NCI-H460 (cell line): ENCODE results near the gene MAGEF1. TPM values are rescaled to one million over a fixed set of nuclear protein-coding genes. Genes with fewer than 3 reads are reported as not detected.
"Not testable (repeated sequence)": the region's sequence is repeated elsewhere in the genome, so short reads cannot be mapped to it uniquely, and the experiment has no call there.

Source experiments
- DNase-seq: peaks from one replicate; pipeline ENCODE4 v3.0.0-alpha.2; 2016; ENCODE audit warnings: low read depth; ENCODE audit errors: extremely low read depth
- total RNA-seq: library from RNA; depleted of rRNA; stranded (reverse); fragments of >200 nt; shearing (Covaris generic); gene quantifications from 2 replicates; pipeline ENCODE4 v1.2.3, GENCODE V29; 2014

Gene MAGEF1
- total RNA-seq, 1 experiment from 2014 or later: 13.6 TPM

DNA sequence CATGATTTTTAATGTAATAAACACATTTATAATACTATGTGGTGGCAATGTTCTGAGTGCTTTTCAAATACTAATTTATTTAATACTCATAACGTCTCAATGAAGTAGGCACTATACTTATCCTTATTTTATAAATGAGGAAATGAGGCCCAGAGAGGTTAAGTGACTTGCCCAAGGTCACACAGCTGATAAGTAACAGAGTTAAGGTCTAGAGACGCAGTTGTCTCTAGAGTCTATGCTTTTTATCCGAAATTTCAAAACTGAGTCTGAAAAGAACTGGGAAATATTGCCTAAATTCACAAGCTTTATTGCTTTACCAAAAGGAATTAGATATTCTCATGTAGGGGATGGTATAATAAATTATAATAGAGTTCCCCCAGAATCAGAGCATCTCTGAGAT is 31.4 kb upstream of the MAGEF1 start:
- DNase-seq: no peak

DNA sequence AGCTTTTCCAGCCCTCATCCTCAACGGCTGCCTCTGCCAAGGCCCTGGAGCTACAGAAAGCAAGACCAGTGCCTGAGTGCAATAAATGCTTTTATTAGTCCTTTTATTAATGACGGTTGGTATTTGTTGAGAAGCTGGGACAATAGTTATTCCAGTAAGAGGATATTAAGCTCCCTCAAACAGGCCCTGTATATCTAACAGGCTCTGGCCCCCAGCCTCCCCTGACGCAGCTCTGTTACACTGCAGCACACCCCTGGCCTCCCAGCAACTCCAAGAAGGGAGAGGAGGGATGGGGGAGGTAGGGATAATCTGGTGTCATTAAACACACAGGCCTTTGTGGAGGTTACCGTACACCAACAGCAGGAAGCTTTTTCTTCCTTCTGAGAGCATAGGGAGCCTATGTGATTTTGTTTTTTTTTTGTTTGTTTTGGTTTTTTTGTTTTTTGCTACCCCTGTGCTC is 30.8 kb upstream of the MAGEF1 start:
- DNase-seq: no peak

DNA sequence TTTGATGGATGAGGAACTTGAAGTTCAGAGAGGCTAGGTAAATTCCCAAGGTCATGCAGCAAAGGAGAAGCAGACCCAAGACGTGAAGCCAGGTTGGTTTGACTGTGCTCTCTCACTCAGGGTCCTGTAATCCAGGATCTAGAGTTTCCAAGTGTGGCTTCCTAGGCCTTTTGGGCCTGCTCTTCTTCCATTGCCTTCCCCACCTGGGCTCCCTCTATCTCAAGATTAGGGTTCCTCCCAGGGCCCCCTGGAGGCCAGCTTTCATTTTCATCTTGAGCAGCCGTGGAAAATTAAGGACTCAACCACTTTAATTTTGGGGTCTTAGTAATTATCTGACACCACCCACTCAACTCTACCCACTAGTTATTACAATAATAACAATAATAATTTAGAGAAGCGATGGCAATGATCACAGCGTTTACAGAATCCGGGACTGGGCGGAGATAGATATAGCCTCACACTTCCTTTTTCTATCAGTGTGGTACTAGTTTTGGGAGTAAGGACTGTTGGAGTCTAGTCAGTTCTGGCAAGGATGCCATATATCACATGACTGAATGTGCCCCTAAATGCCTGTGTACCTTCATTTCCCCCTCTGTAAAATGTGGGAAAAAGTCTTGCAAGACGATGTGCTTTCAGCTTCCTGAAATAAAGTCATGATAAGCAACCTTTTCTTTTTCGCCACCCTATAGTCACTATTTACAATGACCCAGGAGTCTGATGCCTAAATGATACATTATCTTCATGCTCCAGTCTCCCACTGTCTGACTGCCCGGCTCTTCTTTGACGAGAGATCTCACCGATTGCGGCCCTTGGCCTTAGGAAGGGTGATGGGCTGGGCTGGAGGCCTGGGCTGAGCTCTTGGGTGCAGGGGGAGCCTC is 30.2 kb upstream of the MAGEF1 start:
- DNase-seq: no peak

DNA sequence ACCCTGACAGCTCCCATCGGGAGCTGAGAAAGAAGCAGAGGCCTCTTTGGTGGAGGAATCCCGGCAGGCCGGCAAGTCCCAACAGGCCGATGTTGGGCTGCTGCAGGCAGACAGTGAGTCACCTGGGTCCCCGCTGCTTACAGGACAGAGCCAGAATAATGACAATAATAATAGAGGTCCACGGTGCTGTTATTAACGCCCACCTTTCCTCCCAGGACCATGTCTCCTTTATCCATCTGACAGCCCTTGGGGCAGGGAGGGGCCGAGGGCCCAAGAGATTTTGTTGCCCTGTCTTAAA is 29.3 kb upstream of the MAGEF1 start:
- DNase-seq: no peak

DNA sequence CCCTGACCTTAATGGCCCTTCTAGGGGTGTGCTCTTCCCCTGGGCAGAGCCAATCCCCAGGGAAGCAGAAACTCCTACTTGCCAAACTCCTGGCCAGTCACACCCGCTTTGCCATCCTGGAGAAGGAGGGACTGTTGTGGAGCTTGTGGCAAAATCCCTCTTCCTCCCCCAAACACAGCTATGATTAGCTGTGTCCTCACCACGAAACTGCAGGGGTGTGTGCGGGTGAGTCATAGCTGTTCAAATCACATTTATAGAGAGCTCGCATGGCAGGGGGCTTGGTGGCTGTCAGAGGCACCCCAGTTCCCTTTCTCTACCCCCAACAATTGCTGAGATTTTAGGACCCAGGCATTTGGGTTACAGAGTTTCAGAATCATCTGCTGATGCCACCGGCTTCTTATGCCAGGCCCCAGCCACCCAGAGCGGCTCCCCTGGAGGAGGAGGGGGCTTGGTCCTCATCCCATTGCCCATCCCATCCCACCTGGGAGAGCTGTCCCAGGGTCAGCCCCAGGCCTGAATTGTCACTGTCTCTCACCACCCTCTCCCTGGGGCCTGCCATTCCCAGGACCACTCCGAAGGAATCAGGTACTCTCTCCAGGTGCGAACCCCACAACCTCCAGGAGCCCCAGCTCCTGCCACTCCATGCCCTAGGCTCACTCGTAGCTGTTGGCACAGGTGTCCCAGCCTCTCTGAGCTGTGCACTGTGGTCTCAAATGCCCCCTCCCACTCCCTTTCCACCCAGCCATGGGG is 28.8 kb upstream of the MAGEF1 start:
- no peak for DNase-seq

DNA sequence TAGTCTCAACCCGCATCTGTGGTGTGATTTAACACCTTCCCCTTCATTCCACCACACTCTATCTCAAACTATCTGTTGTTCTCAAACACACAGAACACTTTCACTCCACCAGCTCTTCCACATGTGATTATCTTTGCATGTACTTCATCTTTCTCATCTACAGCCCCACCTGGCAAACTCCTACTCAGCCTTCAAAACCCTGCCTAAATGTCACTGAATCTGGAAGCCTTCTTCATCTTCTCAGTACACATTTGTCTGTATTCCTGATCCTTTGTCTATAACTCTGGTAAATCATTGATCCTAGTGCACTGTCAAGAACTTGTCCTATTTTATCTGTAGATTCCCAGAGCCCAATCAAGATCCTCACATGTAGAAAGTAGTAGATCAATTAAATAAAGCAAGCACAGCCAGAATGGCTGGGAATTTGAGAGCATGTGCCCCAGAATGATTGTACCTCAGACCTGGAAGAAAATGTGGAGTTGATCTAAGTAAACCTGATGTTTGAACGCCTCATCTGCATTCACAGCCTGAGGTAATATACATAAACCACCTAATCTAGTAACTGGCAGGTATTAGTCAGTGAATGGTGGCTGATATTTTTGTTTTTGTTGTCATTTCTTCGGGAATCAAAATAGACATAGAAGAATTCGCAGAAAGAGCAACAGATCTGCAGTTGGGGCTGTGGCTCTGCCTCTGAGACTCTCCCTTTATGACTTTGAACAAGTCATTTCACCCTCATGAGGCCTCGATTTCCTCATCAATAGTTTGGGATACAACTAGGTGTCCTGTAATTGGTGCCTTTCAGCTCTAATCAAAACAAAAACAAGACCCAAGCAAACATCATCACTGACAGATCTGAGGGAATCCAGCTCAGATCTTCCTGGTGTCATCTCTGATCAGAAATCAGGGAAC is 28.0 kb upstream of the MAGEF1 start:
- no peak for DNase-seq

DNA sequence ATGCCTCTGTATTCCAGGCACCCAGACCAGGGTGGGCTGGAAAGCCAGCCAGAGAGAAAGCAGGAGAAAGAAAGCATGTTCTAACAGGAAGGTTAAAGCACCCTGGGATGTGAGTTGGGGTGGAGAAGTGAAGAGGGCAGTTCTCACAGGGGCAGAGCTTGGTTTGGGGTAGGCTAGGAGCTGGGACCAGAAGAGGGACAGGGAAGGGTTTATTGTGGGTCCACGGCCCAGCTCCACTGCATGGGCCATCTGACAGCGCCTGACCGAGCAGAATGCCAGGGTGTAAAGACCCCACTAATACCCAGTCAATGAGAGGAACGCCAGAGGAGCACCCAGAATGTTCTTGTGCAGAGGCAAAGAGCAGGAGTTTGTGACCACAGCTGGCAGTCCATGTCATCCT is 27.1 kb upstream of the MAGEF1 start:
- no peak for DNase-seq

DNA sequence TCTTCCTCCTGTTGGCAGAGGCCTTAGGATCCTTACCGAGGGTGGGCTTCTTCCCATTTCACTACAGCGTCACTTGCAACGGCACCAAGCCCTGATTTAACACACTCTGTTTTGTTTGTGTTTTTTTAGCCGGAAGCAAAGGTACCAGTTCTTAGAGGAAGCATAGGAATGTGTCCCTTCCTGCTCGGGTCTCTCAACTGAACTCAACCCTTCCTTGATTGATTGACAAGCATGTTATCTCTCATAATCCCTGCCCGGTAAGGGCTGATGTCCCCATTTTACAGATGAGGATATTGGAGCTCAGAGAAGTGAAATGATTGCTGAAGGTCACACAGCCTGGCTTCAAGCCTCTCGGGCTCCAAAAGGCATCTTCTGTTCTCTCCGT is 26.6 kb upstream of the MAGEF1 start:
- DNase-seq: no peak

DNA sequence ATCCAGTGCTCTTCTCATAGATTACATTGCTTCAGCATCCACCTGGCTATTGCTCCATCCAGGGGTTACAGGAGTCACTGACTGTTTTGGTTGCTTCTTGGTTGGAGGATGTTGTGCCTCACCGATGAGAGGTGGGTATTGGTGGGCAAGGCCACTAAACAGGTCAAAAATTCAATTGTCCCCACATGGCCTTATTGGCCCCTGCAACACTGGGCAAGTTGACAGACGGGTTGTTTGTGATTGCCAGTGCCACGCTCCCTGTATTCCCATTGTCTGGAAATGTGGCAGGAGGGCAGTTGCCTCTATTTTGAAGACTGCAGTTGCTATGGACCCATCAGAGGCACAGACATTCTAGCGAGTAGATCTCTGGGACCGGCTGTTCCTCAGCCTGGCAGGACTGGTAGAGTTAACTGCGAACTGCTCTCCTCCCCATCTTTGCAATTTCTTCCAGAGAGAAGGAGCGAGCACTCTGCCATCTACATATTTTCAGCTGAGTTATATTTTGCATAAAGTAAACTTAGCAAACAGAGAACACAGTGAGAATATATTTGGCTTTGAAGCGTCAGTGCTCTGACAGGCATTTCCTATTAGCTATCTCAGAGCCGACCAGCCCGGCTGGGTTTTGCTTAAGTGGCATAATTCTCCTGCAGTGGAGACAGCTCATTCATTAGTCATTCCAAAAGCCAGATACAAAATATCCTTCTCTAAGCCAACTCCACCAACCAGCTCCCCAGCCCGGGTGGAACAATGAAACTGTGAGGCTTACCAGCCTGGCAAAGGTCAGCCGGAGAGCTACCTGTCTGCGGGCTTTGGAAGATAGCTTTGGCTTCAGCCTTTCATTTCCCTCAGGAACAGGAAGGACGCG is 26.0 kb upstream of the MAGEF1 start:
- DNase-seq: no peak

DNA sequence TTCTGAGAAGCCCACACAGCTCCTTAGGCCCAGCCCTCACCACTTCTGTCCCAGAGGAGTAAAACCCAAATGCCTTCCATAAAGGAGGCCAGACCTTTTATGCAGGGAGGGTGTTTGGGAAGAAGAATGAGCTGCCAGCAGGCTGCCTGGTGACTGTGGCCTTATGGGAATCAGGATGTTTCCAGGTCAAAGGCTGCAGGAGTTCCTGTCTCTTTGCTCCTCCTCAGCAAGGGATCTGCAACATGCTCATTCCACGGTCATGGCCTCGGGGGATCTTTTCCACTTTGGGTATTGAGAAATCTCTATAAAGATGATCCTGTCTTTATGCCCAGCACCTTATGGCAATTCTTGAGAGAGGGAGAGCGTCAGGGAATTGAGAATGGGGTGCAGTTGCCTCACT is 25.2 kb upstream of the MAGEF1 start:
- no peak for DNase-seq

DNA sequence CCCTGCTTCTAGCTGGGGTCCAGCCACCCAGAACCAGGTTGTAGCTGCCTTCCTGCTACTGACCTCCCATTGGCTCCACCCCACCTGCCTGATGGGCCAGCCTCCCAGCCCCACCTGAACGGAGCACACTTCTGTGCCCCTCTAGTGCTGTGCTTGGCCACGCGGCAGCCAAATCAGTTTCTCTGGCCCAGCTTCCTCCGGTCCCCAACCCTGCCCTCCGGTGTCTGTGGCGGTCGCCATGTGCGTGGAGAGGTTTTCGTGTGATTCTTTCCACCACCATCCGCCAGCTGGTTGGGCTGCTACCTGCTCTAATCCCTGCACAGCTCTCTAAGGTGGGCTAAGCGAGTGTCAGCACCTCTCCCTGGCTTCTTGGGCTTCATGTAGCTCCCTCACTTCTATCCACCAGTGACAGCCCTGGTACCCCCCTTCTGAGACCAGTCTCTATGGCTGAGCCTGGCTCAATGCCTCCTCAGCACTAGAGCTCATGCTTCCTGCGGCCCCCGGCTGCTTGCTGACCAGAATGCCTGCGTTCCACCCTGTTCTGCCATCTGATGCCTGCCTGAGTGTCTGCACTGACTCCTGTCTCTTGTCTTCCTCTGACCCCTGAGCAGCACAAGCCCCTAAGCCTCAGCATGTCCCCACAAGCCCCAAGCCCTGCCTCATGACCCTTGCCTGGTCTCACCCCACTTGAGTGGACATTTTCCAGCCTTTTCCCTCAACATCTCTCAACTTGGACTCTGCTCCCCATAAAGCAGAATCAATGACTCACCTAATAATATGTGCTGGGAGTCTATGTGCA is 23.2 kb upstream of the MAGEF1 start:
- no peak for DNase-seq

DNA sequence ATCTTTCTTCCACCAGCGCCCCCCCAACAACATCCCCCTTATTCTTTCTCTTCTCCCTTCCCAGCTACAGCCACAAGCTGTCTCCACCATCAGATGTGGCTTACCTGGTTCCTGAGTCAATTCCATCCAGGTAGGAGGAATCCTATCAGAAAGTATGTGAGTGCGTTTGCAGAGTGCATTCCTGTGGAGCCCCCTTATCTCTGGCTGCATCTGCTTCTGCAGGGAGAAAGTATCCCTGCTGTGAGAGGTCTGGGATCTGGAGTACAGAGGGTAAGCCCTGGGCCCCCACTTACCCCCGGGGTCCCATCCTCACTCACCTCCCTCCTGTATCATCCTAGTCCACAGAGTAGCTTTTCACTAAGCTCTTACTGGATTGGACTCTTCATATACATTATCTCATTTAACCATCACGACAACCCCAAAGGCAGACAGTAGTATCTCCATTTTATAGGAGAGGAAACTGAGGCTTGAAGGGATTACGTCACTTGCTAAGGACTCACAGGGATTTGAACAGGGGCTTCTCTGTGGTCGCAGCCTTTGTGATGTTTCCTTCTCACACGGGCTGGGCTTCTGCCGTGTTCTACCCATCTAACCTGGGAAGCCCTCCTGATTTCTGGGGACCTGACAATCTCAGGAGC is 22.2 kb upstream of the MAGEF1 start:
- no peak for DNase-seq

DNA sequence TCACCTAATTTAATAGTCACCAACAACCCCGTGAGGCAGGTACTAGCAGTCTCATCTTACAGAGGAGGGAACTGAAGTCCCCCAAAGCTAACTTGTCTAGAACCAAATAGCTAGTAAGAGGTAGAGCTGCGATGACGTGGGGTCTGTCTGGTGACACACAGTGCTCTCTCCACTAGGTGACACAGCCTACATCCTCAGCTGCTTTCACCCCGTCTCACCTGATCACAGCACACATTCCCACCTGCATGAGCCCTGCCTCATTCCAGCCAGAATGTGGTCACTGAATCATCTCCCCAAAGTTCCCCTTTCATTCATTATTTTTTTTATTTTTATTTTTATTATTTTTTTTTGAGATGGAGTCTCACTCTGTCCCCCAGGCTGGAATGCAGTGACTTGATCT is 21.3 kb upstream of the MAGEF1 start:
- no peak for DNase-seq

DNA sequence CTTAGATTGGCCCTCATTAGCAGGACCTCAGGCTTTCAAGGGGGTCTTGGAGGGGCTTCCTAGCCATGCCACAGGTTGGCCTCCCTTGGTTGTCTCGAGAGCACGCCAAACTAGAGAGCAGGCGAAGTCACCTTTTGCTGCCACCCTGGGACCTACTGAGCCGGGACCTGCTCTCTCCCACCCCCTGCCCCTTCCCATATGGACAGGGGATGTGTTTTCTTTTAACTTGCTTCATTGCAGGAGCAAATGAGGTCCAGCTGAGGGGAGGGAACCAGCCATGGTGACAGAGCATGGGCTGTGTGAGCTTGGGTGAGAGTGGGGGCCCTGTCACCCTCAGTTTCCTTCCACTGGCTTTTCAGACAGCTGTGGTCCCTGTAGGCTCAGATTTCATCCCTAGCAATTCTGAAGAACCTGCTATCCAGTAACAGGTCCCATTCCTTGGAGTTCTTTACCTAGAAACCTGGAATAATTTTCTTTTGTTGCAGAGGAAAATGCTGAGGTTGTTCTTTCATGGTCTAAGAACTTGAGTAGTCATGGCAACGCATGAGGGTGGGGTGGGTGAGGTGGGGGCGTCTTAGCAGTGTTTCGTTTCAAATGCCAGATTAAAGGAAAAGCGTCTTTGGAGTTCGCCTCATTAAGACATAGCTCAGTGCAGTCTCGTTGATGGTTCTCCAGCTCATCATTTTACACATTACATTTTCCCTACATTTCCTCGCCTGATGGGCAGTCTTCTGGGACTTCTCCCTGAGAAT is 20.1 kb upstream of the MAGEF1 start:
- DNase-seq: no peak

DNA sequence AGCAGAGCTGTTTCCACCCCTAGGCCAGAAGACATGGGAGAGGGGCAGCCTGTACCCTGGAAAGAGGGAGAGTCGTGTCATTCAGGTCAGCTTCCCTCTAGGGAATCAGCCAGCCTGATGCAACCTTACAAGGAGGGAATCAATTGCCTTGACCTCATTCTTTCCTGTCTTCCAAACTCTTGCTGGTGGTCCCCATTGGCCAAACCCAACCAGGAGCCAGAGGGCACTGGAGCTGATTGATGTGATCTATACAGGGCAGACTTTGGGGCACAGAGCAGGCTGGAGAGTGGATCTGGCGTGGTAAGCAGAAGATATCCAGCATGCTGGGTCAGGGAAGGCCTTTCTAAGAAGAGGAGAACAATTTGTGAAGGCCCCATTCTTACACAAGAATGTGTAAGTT is 19.1 kb upstream of the MAGEF1 start:
- DNase-seq: no peak

DNA sequence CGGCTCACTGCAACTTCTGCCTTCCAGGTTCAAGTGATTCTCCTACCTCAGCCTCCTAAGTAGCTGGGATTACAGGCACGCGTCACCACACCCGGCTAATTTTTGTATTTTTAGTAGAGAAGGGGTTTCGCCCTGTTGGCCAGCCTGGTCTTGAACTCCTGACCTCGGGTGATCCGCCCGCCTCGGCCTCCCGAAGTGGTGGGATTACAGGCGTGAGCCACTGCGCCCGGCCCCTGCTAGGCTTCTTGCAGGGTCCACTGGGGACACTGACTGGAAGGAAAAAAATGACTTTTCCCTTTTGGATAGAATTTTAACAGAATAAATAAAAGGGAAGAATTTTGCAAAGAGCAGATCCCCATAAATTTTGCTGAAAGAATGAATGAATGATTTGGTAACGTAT is 17.3 kb upstream of the MAGEF1 start:
- DNase-seq: not testable (repeated sequence)

DNA sequence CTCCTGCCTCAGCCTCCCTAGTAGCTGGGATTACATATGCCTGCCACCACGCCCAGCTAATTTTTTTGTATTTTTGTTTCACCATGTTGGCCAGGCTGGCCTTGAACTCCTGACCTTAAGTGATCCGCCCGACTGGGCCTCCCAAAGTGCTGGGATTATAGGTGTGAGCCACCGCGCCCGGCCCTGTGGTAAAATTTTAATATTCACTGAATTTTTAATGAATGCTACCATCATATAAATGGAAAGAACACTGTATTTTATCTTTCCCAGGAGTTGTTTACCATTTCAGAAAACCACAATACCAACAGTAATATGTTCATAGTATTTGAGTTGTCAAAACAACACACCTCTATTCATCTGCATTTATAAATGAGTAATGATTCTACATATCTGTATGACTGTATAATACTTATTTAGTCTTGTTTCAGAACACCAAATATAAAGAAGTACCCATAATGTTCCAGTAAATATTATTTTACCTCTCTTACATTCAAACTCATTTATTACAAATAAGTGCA is 16.2 kb upstream of the MAGEF1 start:
- DNase-seq: no peak
